WTC11 (cell line): Measurements from ENCODE around the gene GNA14. TPM values are rescaled to one million over a fixed set of nuclear protein-coding genes. Genes with fewer than 3 reads are reported as not detected.

ENCODE experiments used
- ATAC-seq: fragments of 200-7000 bp; cut with Tn5 transposase; 2 replicates; pipeline ENCODE4 v1.10.0; 2021; ENCODE audit warnings: mild to moderate bottlenecking, moderate library complexity
- CTCF ChIA-PET: fragments of 300-600 bp; sonication (Branson Sonifier 250); formaldehyde crosslinking; loops from one replicate; lab custom pipeline; 2021; ENCODE audit warnings: antibody characterized with exemption; lab: Charles Lee
- POLR2A ChIA-PET: fragments of 350-600 bp; sonication (Branson Sonifier 250); formaldehyde crosslinking; loops from one replicate; lab custom pipeline; 2021; ENCODE audit warnings: antibody characterized with exemption; lab: Charles Lee
- DNase-seq: peaks from one replicate; pipeline ENCODE4 v3.0.0; 2021; ENCODE audit warnings: low spot score
- H3K27ac Mint-ChIP-seq: 2 replicates; pipeline ENCODE4 v1.8.0; 2021; ENCODE audit warnings: mixed read lengths
- H3K27me3 Mint-ChIP-seq: 2 replicates; pipeline ENCODE4 v1.8.0; 2021; ENCODE audit warnings: low read depth, mild to moderate bottlenecking, moderate library complexity, mixed read lengths
- H3K36me3 Mint-ChIP-seq: 2 replicates; pipeline ENCODE4 v1.8.0; 2021; ENCODE audit warnings: mixed read lengths
- H3K4me1 Mint-ChIP-seq: 2 replicates; pipeline ENCODE4 v1.8.0; 2022; ENCODE audit warnings: mixed read lengths
- H3K4me3 Mint-ChIP-seq: 2 replicates; pipeline ENCODE4 v1.8.0; 2021; ENCODE audit warnings: mild to moderate bottlenecking, moderate library complexity, mixed read lengths
- H3K9me3 Mint-ChIP-seq: 2 replicates; pipeline ENCODE4 v1.8.0; 2021; ENCODE audit warnings: mixed read lengths
- AFF4 ChIP-seq: sonication (generic); formaldehyde crosslinking; IDR thresholded peaks from 2 replicates; pipeline ENCODE4 v1.8.1; 2023; ENCODE audit warnings: mild to moderate bottlenecking, missing genetic modification reagents, borderline replicate concordance
- AR ChIP-seq: fragments of 250-450 bp; sonication (Bioruptor Pico); IDR thresholded peaks from 2 replicates; pipeline ENCODE4 v1.9.0; 2021; ENCODE audit warnings: mild to moderate bottlenecking
- CTCF ChIP-seq: fragments of 200-600 bp; IDR thresholded peaks from 2 replicates; pipeline ENCODE4 v1.8.0; 2022; ENCODE audit warnings: antibody characterized with exemption
- E2F4 ChIP-seq: sonication (generic); formaldehyde crosslinking; IDR thresholded peaks from 2 replicates; pipeline ENCODE4 v1.8.1; 2022; ENCODE audit warnings: low read depth, mild to moderate bottlenecking, moderate library complexity, missing genetic modification reagents, borderline replicate concordance
- EMX1 ChIP-seq: fragments of 250-450 bp; sonication (Bioruptor Pico); IDR thresholded peaks from 2 replicates; pipeline ENCODE4 v1.8.0; 2021; ENCODE audit warnings: mild to moderate bottlenecking
- FOXP4 ChIP-seq: sonication (generic); formaldehyde crosslinking; IDR thresholded peaks from 2 replicates; pipeline ENCODE4 v1.8.0; 2022; ENCODE audit warnings: mild to moderate bottlenecking, missing genetic modification reagents
- HMGXB4 ChIP-seq: sonication (generic); formaldehyde crosslinking; IDR thresholded peaks from 2 replicates; pipeline ENCODE4 v1.8.1; 2023; ENCODE audit warnings: mild to moderate bottlenecking, moderate library complexity, missing genetic modification reagents
- IRF1 ChIP-seq: sonication (generic); formaldehyde crosslinking; IDR thresholded peaks from 2 replicates; pipeline ENCODE4 v1.8.0; 2023; ENCODE audit warnings: missing genetic modification reagents
- MAX ChIP-seq: sonication (generic); formaldehyde crosslinking; IDR thresholded peaks from 2 replicates; pipeline ENCODE4 v1.8.0; 2022; ENCODE audit warnings: mild to moderate bottlenecking, missing genetic modification reagents
- MXD4 ChIP-seq: fragments of 250-450 bp; sonication (Bioruptor Pico); IDR thresholded peaks from 2 replicates; pipeline ENCODE4 v1.8.0; 2021; ENCODE audit warnings: mild to moderate bottlenecking, moderate library complexity, borderline replicate concordance
- MYBL2 ChIP-seq: sonication (generic); formaldehyde crosslinking; IDR thresholded peaks from 2 replicates; pipeline ENCODE4 v1.8.1; 2023; ENCODE audit warnings: mild to moderate bottlenecking, moderate library complexity, missing genetic modification reagents
- NFYB ChIP-seq: sonication (generic); formaldehyde crosslinking; conservative IDR thresholded peaks from 2 replicates; pipeline ENCODE4 v1.8.0; 2022; ENCODE audit warnings: low read depth, missing genetic modification reagents
- USF2 ChIP-seq: sonication (generic); formaldehyde crosslinking; IDR thresholded peaks from 2 replicates; pipeline ENCODE4 v1.8.1; 2023; ENCODE audit warnings: mild to moderate bottlenecking, missing genetic modification reagents, moderate library complexity
- ZBTB21 ChIP-seq: sonication (generic); formaldehyde crosslinking; IDR thresholded peaks from 2 replicates; pipeline ENCODE4 v1.8.1; 2023; ENCODE audit warnings: mild to moderate bottlenecking, missing genetic modification reagents, borderline replicate concordance
- ZNF396 ChIP-seq: fragments of 250-450 bp; sonication (Bioruptor Pico); IDR thresholded peaks from 2 replicates; pipeline ENCODE4 v1.8.0; 2021; ENCODE audit warnings: mild to moderate bottlenecking, moderate library complexity, borderline replicate concordance
- ZNF416 ChIP-seq: fragments of 250-450 bp; sonication (Bioruptor Pico); IDR thresholded peaks from 2 replicates; pipeline ENCODE4 v1.9.0; 2021; ENCODE audit warnings: mild to moderate bottlenecking, inconsistent platforms
- ZNF512 ChIP-seq: sonication (generic); formaldehyde crosslinking; IDR thresholded peaks from 2 replicates; pipeline ENCODE4 v1.8.1; 2022; ENCODE audit warnings: missing genetic modification reagents, borderline replicate concordance
- ZSCAN18 ChIP-seq: fragments of 250-450 bp; sonication (Bioruptor Pico); IDR thresholded peaks from 2 replicates; pipeline ENCODE4 v2.1.2; 2022; ENCODE audit warnings: mild to moderate bottlenecking, moderate library complexity
- total RNA-seq: library from RNA; stranded (reverse); gene quantifications from 3 replicates; pipeline ENCODE4 v1.2.3, GENCODE V29; 2021

Gene GNA14
- total RNA-seq, 1 experiment from 2014 or later: 26.7 TPM

- TF ChIP-seq USF2 (CRISPR knock-in tag) (no peak), AFF4 (CRISPR knock-in tag) (no peak), ZNF396 (no peak), MXD4 (CRISPR knock-in tag) (no peak), ZSCAN18 (CRISPR knock-in tag) (no peak), ZNF416 (CRISPR knock-in tag) (no peak), CTCF (no peak), FOXP4 (CRISPR knock-in tag) (no peak), ZNF512 (CRISPR knock-in tag) (no peak), E2F4 (CRISPR knock-in tag) (no peak), IRF1 (no peak), EMX1 (no peak), NFYB (no peak), MYBL2 (CRISPR knock-in tag) (no peak), MAX (no peak), AR (CRISPR knock-in tag) (no peak), HMGXB4 (CRISPR knock-in tag) (no peak), ZBTB21 (CRISPR knock-in tag) (no peak)
- POLR2A ChIA-PET: no interaction called here
- no peak overlapping the region for H3K27ac Mint-ChIP-seq
- no peak for DNase-seq
- peaks cover 22% of the 10 kb centered on the region for H3K4me1 Mint-ChIP-seq
- H3K36me3 Mint-ChIP-seq: no peaks in the 10 kb centered on the region
- no peak overlapping the region for H3K4me3 Mint-ChIP-seq
- no peak for ATAC-seq
- H3K9me3 Mint-ChIP-seq: no peaks in the 10 kb centered on the region
- CTCF ChIA-PET: no interaction called here
- H3K27me3 Mint-ChIP-seq: no peaks in the 10 kb centered on the region
Measured at GRCh38 chr9:77554586-77555105, 93.5 kb downstream of the GNA14 start.
